Right lobe of liver (tissue), 6 donors: ENCODE measurements around the gene DOCK2. TPM values are rescaled to one million over a fixed set of nuclear protein-coding genes. Genes with fewer than 3 reads are reported as not detected.

ENCODE experiments used
- ATAC-seq, 4 donors: fragments of 200-7000 bp; cut with Tn5 transposase; one replicate each; pipeline ENCODE4 v1.9.1; 2020; ENCODE audit warnings: mild to moderate bottlenecking in 4 of 4, moderate library complexity in 4 of 4
- DNase-seq, 3 donors: peaks; one replicate each; pipeline ENCODE4 v3.0.0-alpha.2; 2020
- H3K27ac ChIP-seq, 3 donors: fragments of 200-600 bp; one replicate each; pipeline ENCODE4 v1.8.0; 2022
- H3K27me3 ChIP-seq, 2 donors: fragments of 200-600 bp; one replicate each; pipeline ENCODE4 v1.8.0; 2022
- H3K36me3 ChIP-seq, 4 donors: fragments of 200-600 bp; sonication (generic) in 1 of 4; one replicate each; pipeline versions ENCODE4 v1.5.1 to v1.8.0; 2017 to 2022; ENCODE audit warnings: control low read depth in 1 of 4
- H3K4me1 ChIP-seq, 4 donors: fragments of 200-600 bp; sonication (generic) in 1 of 4; one replicate each; pipeline versions ENCODE4 v1.5.1 to v1.8.0; 2017 to 2022; ENCODE audit warnings: control low read depth in 1 of 4
- H3K4me3 ChIP-seq, 3 donors: fragments of 200-600 bp; one replicate each; pipeline ENCODE4 v1.8.0; 2022
- H3K9me3 ChIP-seq, 4 donors: fragments of 200-600 bp; sonication (generic) in 1 of 4; one replicate each; pipeline versions ENCODE4 v1.5.1 to v1.8.0; 2017 to 2022; ENCODE audit warnings: control low read depth in 1 of 4
- CTCF ChIP-seq, 4 donors: fragments of 200-600 bp in 3 of 4; fragments of 450-650 bp in 1 of 4; IDR thresholded peaks; one replicate each; pipeline versions ENCODE4 v1.5.1 to v1.8.0; 2016 to 2022; ENCODE audit warnings: antibody characterized with exemption in 4 of 4, mild to moderate bottlenecking in 2 of 4
- POLR2A ChIP-seq: fragments of 450-650 bp; IDR thresholded peaks from one replicate; pipeline ENCODE4 v1.6.1; 2017; ENCODE audit warnings: antibody characterized with exemption, mild to moderate bottlenecking
- WGBS: methylation state at CpG from one replicate; pipeline ENCODE4 v1.1.6; 2018; ENCODE audit warnings: low coverage, low lambda C conversion rate; ENCODE audit not compliant: insufficient coverage; ENCODE audit errors: missing lambda C conversion rate; 5-methylcytosine and 5-hydroxymethylcytosine counted together
- intact Hi-C, 2 donors: fragments of 100-400 bp; cut with DNase I; formaldehyde crosslinking; loops; one replicate each; pipeline versions ENCODE4 v1.11.2 to v1.14.1; 2022
- total RNA-seq, 6 experiments: library from RNA; depleted of rRNA in 2 of 6; stranded (reverse); fragments of >200 nt in 2 of 6; fragmentation: NEBNext Ultra II Directional in 3 of 6; extraction: Animal tissue kit (Norgen Biotek cat#: 25700) in 3 of 6; gene quantifications; one replicate each; pipeline versions ENCODE4 v1.1.0 to v1.2.4, GENCODE V29; 2016 to 2023
- donor health status: DM: no; HTN: yes; CAD: no.
- donor health status: DM: no; HTN: no; CAD: no.
- donor health status: DM: no; HTN: no; CAD: no.
- donor health status: DM: no; HTN: yes; CAD: no.
- donor health status: DM: no; HTN: yes; CAD: no.

Gene DOCK2
- total RNA-seq, 6 experiments from 2014 or later = 5.0 to 14.5 (median 7.4) TPM

- no peak for DNase-seq
- Histone ChIP-seq H3K4me1 (no peaks in the 10 kb centered on the region), H3K4me3 (no peak overlapping the region), H3K27ac (no peak overlapping the region), H3K36me3 (no peaks in the 10 kb centered on the region), H3K9me3 (no peaks in the 10 kb centered on the region), H3K27me3 (no peaks in the 10 kb centered on the region)
- no peak for TF ChIP-seq CTCF (IDR thresholded peaks at IDR 0.05)
- no peak for TF ChIP-seq POLR2A
- WGBS = 79% methylated on average over 2 of the region's 2 CpGs
- ATAC-seq = no peak
- intact Hi-C loops = no loop called here
Observed at GRCh38 chr5:170000155-170000554, 363.1 kb downstream of the DOCK2 start.

GRCh38 chr5:170006021-170006420 lies 368.9 kb downstream of the DOCK2 start:
- WGBS = 63% methylated on average over 5 of the region's 6 CpGs
- no peak for DNase-seq
- no peaks in the 10 kb centered on the region for H3K4me1 ChIP-seq
- intact Hi-C loops = no loop called here
- no peaks in the 10 kb centered on the region for H3K36me3 ChIP-seq
- no peaks in the 10 kb centered on the region for H3K27me3 ChIP-seq
- no peak for ATAC-seq
- H3K9me3 ChIP-seq = no peaks in the 10 kb centered on the region
- no peak overlapping the region for H3K27ac ChIP-seq
- H3K4me3 ChIP-seq = no peak overlapping the region
- TF ChIP-seq POLR2A = no peak
- TF ChIP-seq CTCF (IDR thresholded peaks at IDR 0.05) = no peak

GRCh38 chr5:170008376-170008775 lies 371.3 kb downstream of the DOCK2 start:
- WGBS = 40% methylated on average over 5 of the region's 6 CpGs
- no peaks in the 10 kb centered on the region for H3K36me3 ChIP-seq
- TF ChIP-seq CTCF (IDR thresholded peaks at IDR 0.05) = no peak
- H3K27ac ChIP-seq = no peak overlapping the region
- H3K9me3 ChIP-seq = no peaks in the 10 kb centered on the region
- ATAC-seq (no peak), DNase-seq (no peak)
- H3K4me3 ChIP-seq = no peak overlapping the region
- no peaks in the 10 kb centered on the region for H3K27me3 ChIP-seq
- H3K4me1 ChIP-seq = no peaks in the 10 kb centered on the region
- intact Hi-C loops = no loop called here

- Histone ChIP-seq H3K27me3 (no peaks in the 10 kb centered on the region), H3K9me3 (no peaks in the 10 kb centered on the region), H3K4me3 (no peak overlapping the region), H3K4me1 (no peaks in the 10 kb centered on the region), H3K27ac (no peak overlapping the region), H3K36me3 (no peaks in the 10 kb centered on the region)
- no peak for TF ChIP-seq CTCF (IDR thresholded peaks at IDR 0.05)
- TF ChIP-seq POLR2A = no peak
- DNase-seq = no peak
- intact Hi-C loops = no loop called here
- no peak for ATAC-seq
- 54% methylated on average over 4 of the region's 4 CpGs for WGBS
Observed at GRCh38 chr5:170010595-170010994, 373.5 kb downstream of the DOCK2 start.

GRCh38 chr5:170011751-170012150 lies 374.7 kb downstream of the DOCK2 start:
- H3K36me3 ChIP-seq = no peaks in the 10 kb centered on the region
- TF ChIP-seq CTCF (IDR thresholded peaks at IDR 0.05) = no peak
- no peak for TF ChIP-seq POLR2A
- intact Hi-C loops = no loop called here
- H3K4me1 ChIP-seq = no peaks in the 10 kb centered on the region
- no peak overlapping the region for H3K4me3 ChIP-seq
- 42% methylated on average over 2 of the region's 2 CpGs for WGBS
- no peak overlapping the region for H3K27ac ChIP-seq
- DNase-seq (no peak), ATAC-seq (no peak)
- no peaks in the 10 kb centered on the region for H3K27me3 ChIP-seq
- no peaks in the 10 kb centered on the region for H3K9me3 ChIP-seq
